ENCODE measurements around the gene SNRNP40. TPM values are rescaled to one million over a fixed set of nuclear protein-coding genes. Genes with fewer than 3 reads are reported as not detected.

The SNRNP40 gene
- total and polyA plus RNA-seq, 2 donors (not counting 1 experiment from before 2014, with no cell fraction given) = 31.7 to 65.6 TPM

DNA sequence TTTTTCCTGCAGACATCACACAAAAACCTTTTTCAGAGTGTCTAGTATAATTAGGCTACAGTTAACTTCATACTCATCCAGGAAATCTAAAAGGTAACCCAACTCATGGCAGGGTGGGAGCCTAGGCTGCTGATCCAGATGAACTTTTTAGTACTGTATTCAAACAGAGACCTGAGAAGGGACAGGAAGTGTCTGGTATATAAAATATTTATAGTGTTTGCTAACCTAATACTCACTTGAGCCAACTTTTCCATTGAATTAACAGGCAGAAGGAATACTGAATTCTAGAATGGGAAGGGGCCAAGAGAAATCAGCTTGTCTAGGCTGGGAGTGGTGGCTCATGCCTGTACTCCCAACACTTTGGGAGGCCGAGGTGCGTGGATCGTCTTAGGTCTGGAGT is 34.7 kb downstream of the SNRNP40 start:
- Mint-ChIP-seq H3K9me3 (ENCODE audit: insufficient read depth) (no peaks in the 10 kb centered on the region), H3K4me1 (no peaks in the 10 kb centered on the region), H3K4me3 (no peak overlapping the region), H3K27ac (no peak overlapping the region), H3K27me3 (no peaks in the 10 kb centered on the region)
- H3K4me1 ChIP-seq (ENCODE audit: control insufficient read depth in 2 of 2, insufficient read depth in 2 of 2, low read length in 2 of 2) = no peaks in the 10 kb centered on the region
- intact Hi-C loops (cut with micrococcal nuclease) = no loop called here
- DNase-seq (no peak), ATAC-seq (ENCODE audit: low read depth) (no peak)
- no peaks in the 10 kb centered on the region for H3K79me2 ChIP-seq (ENCODE audit: control insufficient read depth, insufficient read depth, low read length)
- no peaks in the 10 kb centered on the region for H3K9me3 ChIP-seq (ENCODE audit: control extremely low read depth in 1 of 3, control insufficient read depth in 2 of 3, insufficient read depth in 1 of 3, low read length in 2 of 3)
- no peaks in the 10 kb centered on the region for H3K27me3 ChIP-seq (replicated peaks in 1 of 4; ENCODE audit: control extremely low read depth in 1 of 4, control insufficient read depth in 3 of 4, insufficient read depth in 4 of 4, low read length in 3 of 4)
- H3K4me3 ChIP-seq (ENCODE audit: control extremely low read depth in 1 of 5, extremely low read depth in 1 of 5, insufficient read depth in 1 of 5, low read depth in 2 of 5, low read length in 4 of 5) = no peak overlapping the region
- no peak overlapping the region for H3K4me2 ChIP-seq (replicated peaks; ENCODE audit: low read depth, low read length, poor library complexity, severe bottlenecking)
- no peaks in the 10 kb centered on the region for H4K20me1 ChIP-seq (ENCODE audit: control insufficient read depth, insufficient read depth, low read length, poor library complexity, severe bottlenecking)
- no peak overlapping the region for H2AFZ ChIP-seq (ENCODE audit: insufficient read depth, low read depth, low read length, poor library complexity, severe bottlenecking)
- ChIA-PET POLR2A (no interaction called here), CTCF (no interaction called here)
- WGBS (ENCODE audit: insufficient coverage) = 100% methylated on average over 3 of the region's 3 CpGs
- H3K36me3 ChIP-seq (replicated peaks in 1 of 2; ENCODE audit: control extremely low read depth in 1 of 2, control insufficient read depth in 1 of 2, extremely low read depth in 1 of 2, insufficient read depth in 2 of 2, low read length in 1 of 2) = peaks cover 25 to 75% of the 10 kb centered on the region in 2 experiments
- H3K27ac ChIP-seq (ENCODE audit: low read length in 2 of 2) = no peak overlapping the region
- no peak overlapping the region for H3K9ac ChIP-seq (ENCODE audit: low read length)
- TF ChIP-seq, protein P1, sequence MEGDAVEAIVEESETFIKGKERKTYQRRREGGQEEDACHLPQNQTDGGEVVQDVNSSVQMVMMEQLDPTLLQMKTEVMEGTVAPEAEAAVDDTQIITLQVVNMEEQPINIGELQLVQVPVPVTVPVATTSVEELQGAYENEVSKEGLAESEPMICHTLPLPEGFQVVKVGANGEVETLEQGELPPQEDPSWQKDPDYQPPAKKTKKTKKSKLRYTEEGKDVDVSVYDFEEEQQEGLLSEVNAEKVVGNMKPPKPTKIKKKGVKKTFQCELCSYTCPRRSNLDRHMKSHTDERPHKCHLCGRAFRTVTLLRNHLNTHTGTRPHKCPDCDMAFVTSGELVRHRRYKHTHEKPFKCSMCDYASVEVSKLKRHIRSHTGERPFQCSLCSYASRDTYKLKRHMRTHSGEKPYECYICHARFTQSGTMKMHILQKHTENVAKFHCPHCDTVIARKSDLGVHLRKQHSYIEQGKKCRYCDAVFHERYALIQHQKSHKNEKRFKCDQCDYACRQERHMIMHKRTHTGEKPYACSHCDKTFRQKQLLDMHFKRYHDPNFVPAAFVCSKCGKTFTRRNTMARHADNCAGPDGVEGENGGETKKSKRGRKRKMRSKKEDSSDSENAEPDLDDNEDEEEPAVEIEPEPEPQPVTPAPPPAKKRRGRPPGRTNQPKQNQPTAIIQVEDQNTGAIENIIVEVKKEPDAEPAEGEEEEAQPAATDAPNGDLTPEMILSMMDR (IDR thresholded peaks at IDR 0.05) = no peak
- no peak for TF ChIP-seq EZH2 (IDR thresholded peaks at IDR 0.05; ENCODE audit: borderline replicate concordance, insufficient read depth, low read depth, low read length, poor library complexity, severe bottlenecking)

GRCh38 chr1:31259746-31260145 is 36.8 kb downstream of the SNRNP40 start:
- Mint-ChIP-seq H3K27ac (no peak overlapping the region), H3K4me3 (no peak overlapping the region), H3K4me1 (no peaks in the 10 kb centered on the region), H3K9me3 (ENCODE audit: insufficient read depth) (no peaks in the 10 kb centered on the region), H3K27me3 (no peaks in the 10 kb centered on the region)
- H3K4me1 ChIP-seq (ENCODE audit: control insufficient read depth in 2 of 2, insufficient read depth in 2 of 2, low read length in 2 of 2) = no peaks in the 10 kb centered on the region
- H3K4me3 ChIP-seq (ENCODE audit: control extremely low read depth in 1 of 5, extremely low read depth in 1 of 5, insufficient read depth in 1 of 5, low read depth in 2 of 5, low read length in 4 of 5) = no peak overlapping the region
- H3K79me2 ChIP-seq (ENCODE audit: control insufficient read depth, insufficient read depth, low read length) = no peaks in the 10 kb centered on the region
- H3K27me3 ChIP-seq (replicated peaks in 1 of 4; ENCODE audit: control extremely low read depth in 1 of 4, control insufficient read depth in 3 of 4, insufficient read depth in 4 of 4, low read length in 3 of 4) = no peaks in the 10 kb centered on the region
- POLR2A ChIA-PET = interaction anchor here (0.7 kb wide), 1 partner anchor 44 kb away, joined by 4 read pairs; no protein-coding TSS in a partner anchor
- no peaks in the 10 kb centered on the region for H3K9me3 ChIP-seq (ENCODE audit: control extremely low read depth in 1 of 3, control insufficient read depth in 2 of 3, insufficient read depth in 1 of 3, low read length in 2 of 3)
- no peak for DNase-seq
- no peak for ATAC-seq (ENCODE audit: low read depth)
- no peak overlapping the region for H2AFZ ChIP-seq (ENCODE audit: insufficient read depth, low read depth, low read length, poor library complexity, severe bottlenecking)
- no peak overlapping the region for H3K27ac ChIP-seq (ENCODE audit: low read length in 2 of 2)
- no peaks in the 10 kb centered on the region for H4K20me1 ChIP-seq (ENCODE audit: control insufficient read depth, insufficient read depth, low read length, poor library complexity, severe bottlenecking)
- H3K4me2 ChIP-seq (replicated peaks; ENCODE audit: low read depth, low read length, poor library complexity, severe bottlenecking) = no peak overlapping the region
- intact Hi-C loops (cut with micrococcal nuclease) = no loop called here
- no peak overlapping the region for H3K9ac ChIP-seq (ENCODE audit: low read length)
- peaks cover 21 to 58% of the 10 kb centered on the region in 2 experiments for H3K36me3 ChIP-seq (replicated peaks in 1 of 2; ENCODE audit: control extremely low read depth in 1 of 2, control insufficient read depth in 1 of 2, extremely low read depth in 1 of 2, insufficient read depth in 2 of 2, low read length in 1 of 2)
- WGBS (ENCODE audit: insufficient coverage) = no CpG with 5 or more reads among the region's 3 CpGs
- TF ChIP-seq EZH2 (IDR thresholded peaks at IDR 0.05; ENCODE audit: borderline replicate concordance, insufficient read depth, low read depth, low read length, poor library complexity, severe bottlenecking) = no peak
- TF ChIP-seq, protein P1 (IDR thresholded peaks at IDR 0.05) = no peak
- CTCF ChIA-PET = no interaction called here

Measured in B cell (primary cell).